Measurements from ENCODE around the gene GIT2.
A peak's percentile ranks its signal among the peaks of the same experiment; 100 is the strongest.
"Not testable (repeated sequence)": the region's sequence is repeated elsewhere in the genome, so short reads cannot be mapped to it uniquely, and the experiment has no call there.

Gene GIT2

GRCh38 chr12:110004598-110004997 is 8.4 kb upstream of the GIT2 start:
- DNase-seq = no peak

GRCh38 chr12:110002676-110003515 is 6.7 kb upstream of the GIT2 start:
- DNase-seq = no peak

- DNase-seq = no peak
Observed at GRCh38 chr12:110001596-110001995, 5.4 kb upstream of the GIT2 start.

GRCh38 chr12:109999983-110000505 is 3.9 kb upstream of the GIT2 start:
- DNase-seq = no peak

- no peak for DNase-seq
Observed at GRCh38 chr12:109999649-109999971, 3.4 kb upstream of the GIT2 start.

GRCh38 chr12:109998904-109999648 is 2.9 kb upstream of the GIT2 start, which contains the start of gene ANKRD13A:
Gene ANKRD13A (plus strand): TSS chr12:109999430. CDS start chr12:109999689, 259 bp downstream.
- peak; percentile 92 for DNase-seq

- DNase-seq = no peak
Observed at GRCh38 chr12:109998241-109998903, 2.2 kb upstream of the GIT2 start.

- no peak for DNase-seq
Observed at GRCh38 chr12:109997393-109997792, 1.2 kb upstream of the GIT2 start.

- no peak for DNase-seq
Observed at GRCh38 chr12:109996483-109996853, 300 bp upstream of the GIT2 start.

GRCh38 chr12:109995361-109995685 is 845 bp downstream of the GIT2 start:
- DNase-seq = no peak

- DNase-seq = peak; percentile 42
Observed at GRCh38 chr12:109994401-109995175, 1.6 kb downstream of the GIT2 start.

GRCh38 chr12:109993091-109993490 is 3.1 kb downstream of the GIT2 start:
- DNase-seq = no peak

GRCh38 chr12:109991586-109991985 is 4.6 kb downstream of the GIT2 start:
- no peak for DNase-seq

- no peak for DNase-seq
Observed at GRCh38 chr12:109989380-109989779, 6.8 kb downstream of the GIT2 start.

GRCh38 chr12:109988903-109989302 is 7.3 kb downstream of the GIT2 start:
- DNase-seq = no peak

- DNase-seq = no peak
Observed at GRCh38 chr12:109988274-109988673, 7.9 kb downstream of the GIT2 start.

- DNase-seq = no peak
Observed at GRCh38 chr12:109987615-109988014, 8.6 kb downstream of the GIT2 start.

- DNase-seq = not testable (repeated sequence)
Observed at GRCh38 chr12:109986236-109986635, 9.9 kb downstream of the GIT2 start.

- no peak for DNase-seq
Observed at GRCh38 chr12:109983432-109984142, 12.6 kb downstream of the GIT2 start.

- DNase-seq = no peak
Observed at GRCh38 chr12:109982210-109982609, 14.0 kb downstream of the GIT2 start.

GRCh38 chr12:109981311-109981710 is 14.9 kb downstream of the GIT2 start:
- DNase-seq = peak; percentile 67

- DNase-seq = no peak
Observed at GRCh38 chr12:109972821-109973220, 23.3 kb downstream of the GIT2 start.
